Measurements from ENCODE around the gene PRM1. TPM values are rescaled to one million over a fixed set of nuclear protein-coding genes. Genes with fewer than 3 reads are reported as not detected.

The PRM1 gene
- total RNA-seq, 2 donors from 2014 or later = not detected

DNA sequence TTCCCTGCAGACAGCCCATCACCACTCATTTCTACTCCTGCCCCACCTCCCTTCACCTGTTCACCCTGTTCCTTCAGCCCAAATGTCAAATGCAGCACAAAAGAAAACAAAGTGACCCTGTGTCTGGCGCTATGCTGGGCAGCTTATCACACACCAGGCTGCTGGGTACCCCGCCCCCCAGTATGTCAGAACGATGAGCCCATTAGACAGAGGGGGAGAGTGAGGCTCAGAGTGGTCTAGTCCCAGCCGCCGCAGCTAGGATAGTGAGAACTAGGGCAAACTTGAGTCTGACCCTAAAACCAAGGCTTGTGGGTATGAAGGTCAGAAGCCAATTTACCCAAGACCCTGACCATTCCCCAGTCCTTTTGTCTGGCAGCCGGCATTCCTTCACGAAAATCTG, 16.0 kb downstream of the PRM1 start:
- Mint-ChIP-seq H3K27ac (no peak overlapping the region), H3K9me3 (peaks cover 0 to 5% of the 10 kb centered on the region in 2 donors), H3K36me3 (no peaks in the 10 kb centered on the region)
- ATAC-seq (no peak), DNase-seq (ENCODE audit: low spot score in 2 of 2) (no peak)

DNA sequence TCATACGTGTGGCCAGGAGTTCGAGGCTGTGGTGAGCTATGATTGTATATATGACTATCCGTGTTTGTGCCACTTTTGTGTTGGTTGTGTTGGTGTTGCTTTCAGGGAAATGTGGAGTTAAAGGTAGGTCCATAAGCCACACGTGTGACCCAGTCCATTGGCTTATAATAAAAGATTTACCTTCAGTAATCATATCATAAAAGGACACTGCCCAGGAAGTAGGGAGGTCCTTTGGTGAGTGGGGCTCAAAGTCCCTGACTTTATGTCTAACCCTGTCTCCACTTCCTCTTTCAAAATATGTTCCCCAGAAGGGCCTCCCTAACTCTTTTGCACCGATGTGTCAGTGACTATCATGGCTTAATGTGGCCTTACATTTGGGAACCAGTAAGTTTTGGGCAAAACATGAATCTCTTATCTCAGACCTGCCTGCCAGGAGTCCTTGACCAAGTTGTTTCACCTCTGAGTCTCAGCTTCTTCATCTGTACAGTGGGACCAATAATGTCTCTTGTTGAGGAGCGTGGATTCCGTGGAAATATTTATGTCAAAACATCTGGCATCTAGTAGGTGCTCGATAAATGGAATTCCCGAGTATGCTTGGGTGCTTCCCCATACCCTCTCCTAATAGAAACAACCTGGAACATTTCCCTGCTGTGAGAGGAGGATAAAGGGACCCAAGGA, 16.8 kb downstream of the PRM1 start:
- Mint-ChIP-seq H3K36me3 (no peaks in the 10 kb centered on the region), H3K9me3 (peaks cover 0 to 5% of the 10 kb centered on the region in 2 donors), H3K27ac (peak overlapping the region; percentile 30 to 48)
- no peak for DNase-seq (ENCODE audit: low spot score in 2 of 2)
- peak; percentile 12 to 14 for ATAC-seq

DNA sequence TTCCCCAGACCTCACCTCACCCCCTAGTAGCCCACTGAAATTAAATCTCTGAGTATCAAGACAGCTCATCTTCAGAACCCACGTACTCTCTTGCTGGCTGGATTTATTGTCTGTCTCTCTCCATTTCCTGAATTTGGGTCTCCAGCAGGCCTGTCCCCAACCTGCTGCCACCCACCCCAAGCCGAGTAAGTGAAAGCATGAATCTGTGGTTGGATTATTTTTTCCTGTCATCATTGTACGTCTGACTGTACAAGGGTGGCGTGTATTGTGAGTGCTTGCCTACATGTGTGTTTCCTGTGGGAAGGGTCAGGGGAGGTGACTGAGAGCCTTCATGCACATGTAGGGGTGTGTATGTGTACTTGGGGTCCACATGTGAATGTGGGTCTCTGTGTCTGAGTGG, 17.4 kb downstream of the PRM1 start:
- peak overlapping the region; percentile 30 to 48 for H3K27ac Mint-ChIP-seq
- H3K36me3 Mint-ChIP-seq = no peaks in the 10 kb centered on the region
- ATAC-seq = peak; percentile 90 to 93
- peaks cover 0 to 5% of the 10 kb centered on the region in 2 donors for H3K9me3 Mint-ChIP-seq
- peak; percentile 57 to 70 for DNase-seq (ENCODE audit: low spot score in 2 of 2)

DNA sequence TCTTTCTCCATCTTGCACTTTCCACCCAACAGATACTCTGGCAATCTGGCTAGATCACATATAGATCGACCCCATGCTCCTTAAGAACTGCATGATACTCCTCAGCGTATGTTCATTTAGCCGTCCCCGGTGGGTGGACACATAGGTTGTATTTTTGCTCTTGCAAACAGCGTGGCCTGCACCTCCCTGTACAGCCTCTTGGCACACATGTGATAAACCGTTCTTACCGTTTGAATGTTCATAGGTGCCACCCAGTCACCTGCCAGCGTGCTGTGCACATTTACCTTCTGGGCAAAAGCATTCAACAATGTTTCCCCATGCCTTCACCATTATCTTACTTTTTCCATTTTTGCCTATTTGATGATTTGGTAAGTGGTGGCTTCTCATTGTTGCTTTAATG, 18.2 kb downstream of the PRM1 start:
- no peaks in the 10 kb centered on the region for H3K36me3 Mint-ChIP-seq
- no peaks in the 10 kb centered on the region for H3K9me3 Mint-ChIP-seq
- H3K27ac Mint-ChIP-seq = no peak overlapping the region
- DNase-seq (ENCODE audit: low spot score in 2 of 2) (no peak), ATAC-seq (no peak)

DNA sequence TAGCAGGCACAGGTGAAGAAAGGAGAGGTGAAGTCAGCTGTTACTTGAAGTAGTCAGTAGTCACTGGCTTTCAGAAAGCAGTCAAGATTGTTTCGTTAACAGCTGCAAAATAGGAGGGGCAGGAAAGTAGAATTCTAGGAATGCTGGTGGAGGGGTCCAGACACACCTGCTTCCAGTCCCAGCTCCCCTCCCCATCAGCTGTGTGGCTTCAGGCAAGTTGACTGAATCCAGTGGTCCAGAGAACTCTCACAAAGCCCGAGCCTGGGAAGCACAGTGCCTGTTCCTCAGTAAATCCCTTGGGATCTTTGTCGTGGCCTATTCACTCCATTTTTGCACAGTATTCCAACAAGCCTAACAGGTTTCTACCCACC, 20.5 kb downstream of the PRM1 start:
- H3K9me3 Mint-ChIP-seq = no peaks in the 10 kb centered on the region
- DNase-seq (ENCODE audit: low spot score in 2 of 2) = no peak
- no peaks in the 10 kb centered on the region for H3K36me3 Mint-ChIP-seq
- no peak for ATAC-seq
- no peak overlapping the region for H3K27ac Mint-ChIP-seq

DNA sequence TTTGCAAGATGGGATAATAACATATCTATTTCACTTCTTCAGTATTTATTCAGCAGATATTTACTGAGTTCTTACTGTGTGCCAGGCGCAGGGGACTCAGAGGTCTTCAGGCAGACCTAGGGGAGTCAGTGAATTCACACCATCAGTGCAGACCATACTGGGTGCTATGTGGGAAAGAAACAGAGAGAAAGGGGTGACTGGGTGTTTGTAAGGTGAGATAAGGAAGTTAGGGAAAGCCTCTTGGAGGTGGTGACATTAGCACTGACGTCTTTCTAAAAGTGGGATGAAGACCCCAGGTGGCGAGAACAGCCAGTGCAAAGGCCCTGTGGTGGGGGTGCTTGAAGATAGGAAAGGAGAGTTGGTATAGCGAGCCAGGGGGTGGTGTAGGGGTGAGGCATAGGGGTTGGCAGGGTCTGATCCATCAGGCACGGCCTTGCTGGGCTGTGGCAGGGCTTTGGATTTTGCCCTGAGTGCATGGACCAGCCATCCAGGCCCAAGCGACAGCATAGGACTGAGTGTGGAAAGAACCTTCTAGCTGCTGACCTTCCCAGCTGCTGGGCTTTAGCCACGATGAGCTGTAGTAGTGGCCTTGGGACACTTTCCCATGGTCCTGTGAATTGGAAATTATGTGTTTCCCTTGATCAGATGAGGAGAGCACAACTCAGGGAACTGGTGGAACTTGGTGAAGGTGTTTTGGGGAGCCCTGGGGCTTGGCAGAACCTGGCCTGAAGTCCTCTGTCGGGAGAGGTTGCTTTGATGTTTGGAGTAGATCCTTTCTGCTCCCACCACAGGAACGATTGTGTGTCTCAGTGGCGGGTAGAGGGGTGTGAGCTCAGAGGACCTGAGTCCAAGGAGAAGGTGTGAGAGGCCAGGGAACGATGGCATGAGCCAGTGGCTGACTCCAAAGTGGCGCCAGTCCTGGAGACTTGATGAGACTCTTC, 21.2 kb downstream of the PRM1 start:
- Mint-ChIP-seq H3K27ac (no peak overlapping the region), H3K9me3 (no peaks in the 10 kb centered on the region), H3K36me3 (peaks cover 0 to under 1% of the 10 kb centered on the region in 2 donors)
- DNase-seq (ENCODE audit: low spot score in 2 of 2) (no peak), ATAC-seq (no peak)

DNA sequence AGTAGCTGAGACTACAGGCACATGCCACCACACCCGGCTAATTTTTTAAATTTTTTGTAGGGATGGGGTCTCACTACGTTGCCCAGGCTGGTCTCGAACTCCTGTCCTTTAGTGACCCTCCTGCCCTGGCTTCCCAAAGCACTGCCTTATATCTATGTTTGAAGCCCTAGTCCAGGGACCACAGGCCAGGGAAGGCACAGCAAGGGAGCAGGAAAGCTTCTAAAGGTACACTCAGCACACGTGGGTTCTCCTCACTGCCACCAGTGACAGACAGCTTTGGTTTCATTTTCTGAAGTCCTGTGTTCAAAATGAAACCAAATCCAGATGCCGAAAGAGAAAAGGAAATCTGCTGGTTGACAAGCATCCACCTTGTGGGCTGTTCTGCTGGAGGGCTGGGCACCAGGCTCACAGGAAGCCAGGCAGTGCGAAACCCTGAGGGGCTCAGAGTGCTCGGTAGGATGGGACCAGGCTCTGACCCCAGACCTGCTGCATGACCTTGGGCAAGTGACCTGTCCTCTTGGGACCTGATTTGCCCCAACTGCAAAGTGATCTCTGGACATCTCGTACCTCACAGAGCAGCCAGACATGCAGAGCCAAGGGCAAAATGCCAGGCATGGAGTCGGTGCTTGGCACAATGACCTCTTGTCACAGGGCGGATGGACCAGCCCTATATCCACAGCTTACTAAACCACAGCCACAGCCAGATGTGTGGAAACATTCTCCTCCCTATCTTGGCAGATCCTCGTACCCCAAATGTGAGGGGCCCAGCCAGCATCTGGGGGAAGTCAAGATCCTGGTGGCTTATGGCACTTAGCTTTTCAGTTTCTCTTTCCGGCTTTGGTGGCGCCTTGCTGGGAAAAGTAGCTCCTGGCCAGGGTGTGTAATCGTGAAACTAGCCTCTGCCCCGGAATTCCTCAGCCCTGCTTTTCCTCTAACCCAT, 22.3 kb downstream of the PRM1 start:
- peak overlapping the region; percentile 53 to 88 for H3K27ac Mint-ChIP-seq
- peaks cover 7 to 12% of the 10 kb centered on the region in 2 donors for H3K36me3 Mint-ChIP-seq
- ATAC-seq (peak; percentile 11 to 25), DNase-seq (ENCODE audit: low spot score in 2 of 2) (peak in 1 of 2 donors; percentile 41)
- H3K9me3 Mint-ChIP-seq = no peaks in the 10 kb centered on the region

DNA sequence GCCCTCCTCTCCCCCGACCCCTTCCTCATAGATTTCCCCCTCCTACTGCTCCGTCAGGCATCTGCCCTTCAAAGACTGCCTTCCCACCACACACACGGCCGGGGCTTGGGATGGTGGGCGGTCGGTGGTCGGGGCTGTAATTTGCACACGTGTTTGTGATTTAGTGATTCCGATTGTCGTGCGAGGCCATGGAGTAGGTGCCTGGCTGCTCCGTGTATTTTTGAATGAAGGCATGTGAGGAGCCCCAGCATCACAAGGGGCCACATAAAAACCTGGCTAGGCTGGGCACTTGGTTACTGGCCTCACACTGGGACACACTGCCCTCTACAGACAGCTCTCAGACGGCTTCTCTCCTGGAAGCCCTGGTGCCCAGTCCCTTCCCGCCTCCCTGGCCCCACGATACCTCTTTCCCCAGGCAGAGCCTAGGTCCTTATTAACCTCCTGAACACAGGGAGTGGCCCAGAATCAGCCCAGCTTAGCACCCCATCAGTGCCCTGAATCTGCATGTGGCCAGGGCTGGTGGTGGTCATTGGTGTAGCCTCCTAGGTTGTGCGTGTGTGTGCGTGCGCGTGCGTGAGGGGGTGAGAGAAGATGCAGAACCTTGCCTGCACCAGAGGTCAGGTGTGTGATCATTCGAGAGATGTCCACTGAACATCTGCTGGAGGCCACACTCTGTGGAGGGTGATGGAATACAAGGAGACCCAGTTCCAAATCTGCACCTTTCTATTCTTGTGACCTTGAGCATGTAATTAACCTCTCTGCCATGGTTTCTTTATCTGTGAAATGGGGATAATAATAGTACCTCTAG, 23.8 kb downstream of the PRM1 start:
- Mint-ChIP-seq H3K9me3 (no peaks in the 10 kb centered on the region), H3K27ac (peak overlapping the region; percentile 95 to 99), H3K36me3 (peaks cover 22 to 27% of the 10 kb centered on the region in 2 donors)
- ATAC-seq (peak in 1 of 2 donors; percentile 25), DNase-seq (ENCODE audit: low spot score in 2 of 2) (peak; percentile 61 to 77)

DNA sequence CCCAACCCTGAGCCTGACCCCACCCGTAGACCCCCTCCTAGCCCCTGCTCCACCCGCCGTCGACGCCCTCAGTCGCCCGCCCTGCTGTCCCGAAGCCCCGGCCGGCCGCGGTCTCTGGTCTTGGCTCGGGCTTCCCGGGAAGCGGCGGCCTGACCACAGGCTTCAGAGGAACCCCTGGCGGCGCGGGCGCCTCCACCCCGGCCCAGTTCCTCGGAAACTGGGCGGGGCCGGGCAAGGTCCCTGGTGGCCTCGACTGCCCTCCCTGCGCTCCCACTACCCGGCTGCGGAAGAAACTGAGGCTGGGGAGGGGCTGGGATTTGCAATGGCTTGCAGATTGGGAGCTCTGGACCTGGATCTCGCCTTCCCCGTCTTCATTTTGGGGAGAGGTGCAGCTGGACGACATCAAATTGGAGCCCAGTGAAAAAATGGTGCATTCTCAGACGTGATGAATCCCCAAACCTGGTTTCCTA, 24.4 kb downstream of the PRM1 start:
- DNase-seq (ENCODE audit: low spot score in 2 of 2) (no peak), ATAC-seq (no peak)
- peaks cover 28 to 33% of the 10 kb centered on the region in 2 donors for H3K36me3 Mint-ChIP-seq
- H3K27ac Mint-ChIP-seq = peak overlapping the region; percentile 95 to 99
- H3K9me3 Mint-ChIP-seq = no peaks in the 10 kb centered on the region

DNA sequence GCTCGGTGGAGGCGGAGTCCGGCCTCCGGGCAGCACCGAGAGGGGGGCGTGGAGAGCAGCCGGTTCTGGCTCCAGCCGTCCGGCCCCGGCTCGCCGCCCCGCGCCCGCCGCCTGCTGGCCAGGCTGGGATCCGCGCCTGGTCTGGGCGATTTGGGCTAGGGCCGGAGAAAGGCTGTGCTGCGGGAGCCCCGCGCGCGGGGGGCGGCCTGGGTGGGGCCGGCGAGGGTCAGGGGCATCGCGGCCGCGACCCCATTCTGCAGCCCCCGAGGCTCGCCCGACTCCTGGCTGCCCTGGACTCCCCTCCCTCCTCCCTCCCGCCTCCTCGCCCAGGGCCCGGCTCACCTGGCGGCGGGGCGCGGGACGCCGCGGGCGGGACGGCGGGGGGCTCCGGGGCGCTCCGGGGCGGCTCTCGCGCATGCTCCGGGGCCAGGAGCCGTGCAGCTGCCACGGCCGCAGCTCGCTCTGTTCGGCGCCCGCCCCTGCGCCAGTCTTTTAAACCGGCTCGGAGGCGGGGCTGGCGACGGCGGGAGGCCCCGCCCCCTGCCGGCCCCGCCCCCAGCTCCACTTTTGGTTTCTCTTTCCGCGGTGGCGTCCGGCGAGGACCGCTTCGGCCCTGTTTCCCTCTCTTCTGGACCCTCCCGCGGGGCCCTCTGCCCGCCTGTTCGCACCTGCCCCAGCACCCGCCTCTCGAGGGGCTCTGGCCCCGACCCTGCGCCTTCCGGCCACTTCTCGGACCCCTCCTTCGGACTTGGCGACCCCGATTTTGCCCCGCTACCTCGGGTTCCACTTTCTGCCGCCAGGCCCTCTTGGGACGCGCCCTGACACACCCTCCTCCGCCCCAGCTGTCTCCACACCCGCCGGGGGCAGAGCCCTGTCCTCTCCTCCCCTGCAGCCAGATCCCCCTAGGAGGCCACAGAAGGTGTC, 25.1 kb downstream of the PRM1 start, which contains the start of gene SOCS1:
Gene SOCS1 (minus strand): TSS at position 468 of the 924 bp plus-strand sequence. CDS start 726 bp downstream, outside the sequence.
- DNase-seq (ENCODE audit: low spot score in 2 of 2) = peak; percentile 95 to 96
- Mint-ChIP-seq H3K36me3 (peaks cover 30 to 34% of the 10 kb centered on the region in 2 donors), H3K9me3 (no peaks in the 10 kb centered on the region), H3K27ac (peak within 1 kb of the TSS; percentile 97 to 99)
- peak; percentile 47 to 53 for ATAC-seq

DNA sequence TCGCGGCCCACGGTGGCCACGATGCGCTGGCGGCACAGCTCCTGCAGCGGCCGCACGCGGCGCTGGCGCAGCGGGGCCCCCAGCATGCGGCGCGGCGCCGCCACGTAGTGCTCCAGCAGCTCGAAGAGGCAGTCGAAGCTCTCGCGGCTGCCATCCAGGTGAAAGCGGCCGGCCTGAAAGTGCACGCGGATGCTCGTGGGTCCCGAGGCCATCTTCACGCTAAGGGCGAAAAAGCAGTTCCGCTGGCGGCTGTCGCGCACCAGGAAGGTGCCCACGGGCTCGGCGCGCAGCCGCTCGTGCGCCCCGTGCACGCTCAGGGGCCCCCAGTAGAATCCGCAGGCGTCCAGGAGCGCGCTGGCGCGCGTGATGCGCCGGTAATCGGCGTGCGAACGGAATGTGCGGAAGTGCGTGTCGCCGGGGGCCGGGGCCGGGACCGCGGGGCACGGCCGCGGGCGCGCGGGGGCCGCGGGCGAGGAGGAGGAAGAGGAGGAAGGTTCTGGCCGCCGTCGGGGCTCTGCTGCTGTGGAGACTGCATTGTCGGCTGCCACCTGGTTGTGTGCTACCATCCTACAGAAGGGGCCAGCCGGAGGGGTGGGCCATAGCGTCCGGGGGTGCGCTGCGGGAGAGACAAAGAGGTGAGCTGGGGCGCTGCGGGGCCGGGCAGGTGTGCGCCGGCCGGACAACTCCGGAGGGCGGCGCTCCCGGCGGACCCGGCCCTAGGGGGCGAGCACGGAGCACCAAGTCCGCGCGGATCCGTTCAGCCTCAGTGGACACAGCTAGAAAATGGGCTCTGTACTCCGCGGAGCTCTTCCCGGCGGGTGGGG, 26.0 kb downstream of the PRM1 start:
- peak overlapping the region; percentile 97 to 98 for H3K27ac Mint-ChIP-seq
- DNase-seq (ENCODE audit: low spot score in 2 of 2) = peak; percentile 53 to 71
- no peaks in the 10 kb centered on the region for H3K9me3 Mint-ChIP-seq
- ATAC-seq = peak in 1 of 2 donors; percentile 7
- H3K36me3 Mint-ChIP-seq = peaks cover 30 to 43% of the 10 kb centered on the region in 2 donors

DNA sequence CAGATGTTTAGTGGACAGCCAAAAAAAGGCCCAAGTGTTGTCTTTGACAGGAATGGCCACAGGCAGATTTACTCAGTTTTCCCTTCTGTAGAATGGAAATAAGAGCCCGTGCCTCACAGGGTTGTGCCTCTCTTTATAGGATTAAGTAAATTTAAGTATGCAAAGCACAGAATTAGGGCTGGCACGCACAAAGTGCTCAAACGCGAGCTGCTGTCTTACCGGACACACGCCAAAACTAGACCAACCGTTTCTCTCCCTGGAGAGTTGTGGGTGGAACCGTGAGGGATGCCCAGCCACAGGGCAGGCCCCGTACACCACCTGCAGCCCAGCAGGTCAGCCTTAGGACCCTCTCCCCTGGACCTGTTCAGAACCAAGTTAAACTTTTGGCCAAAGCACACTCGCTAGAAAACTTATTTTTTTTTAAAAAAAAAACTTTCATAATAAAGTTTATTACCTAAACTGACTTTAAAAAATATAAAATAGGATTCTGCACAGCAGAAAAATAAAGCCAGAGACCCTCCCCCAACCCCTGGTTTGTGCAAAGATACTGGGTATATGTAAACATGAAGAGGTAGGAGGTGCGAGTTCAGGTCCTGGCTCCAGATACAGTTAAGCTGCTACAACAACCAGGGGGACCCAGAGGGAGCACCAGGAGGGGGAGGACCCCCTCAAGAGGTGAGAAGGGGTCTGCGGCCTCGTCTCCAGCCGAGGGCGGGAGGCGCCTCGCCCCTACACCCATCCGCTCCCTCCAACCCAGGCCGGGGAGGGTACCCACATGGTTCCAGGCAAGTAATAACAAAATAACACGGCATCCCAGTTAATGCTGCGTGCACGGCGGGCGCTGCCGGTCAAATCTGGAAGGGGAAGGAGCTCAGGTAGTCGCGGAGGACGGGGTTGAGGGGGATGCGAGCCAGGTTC, 26.9 kb downstream of the PRM1 start:
- H3K27ac Mint-ChIP-seq = peak overlapping the region; percentile 97 to 98
- DNase-seq (ENCODE audit: low spot score in 2 of 2) (no peak), ATAC-seq (no peak)
- H3K36me3 Mint-ChIP-seq = peaks cover 30 to 43% of the 10 kb centered on the region in 2 donors
- H3K9me3 Mint-ChIP-seq = no peaks in the 10 kb centered on the region
